Skeletal muscle tissue (tissue), 4 donors: ENCODE results near the gene CPSF4. TPM values are rescaled to one million over a fixed set of nuclear protein-coding genes. Genes with fewer than 3 reads are reported as not detected.
"Not testable (repeated sequence)": the region's sequence is repeated elsewhere in the genome, so short reads cannot be mapped to it uniquely, and the experiment has no call there.

Experiments
- H3K27ac ChIP-seq: one replicate; pipeline ENCODE4 v1.7.0; 2013; ENCODE audit warnings: mild to moderate bottlenecking, low read depth, low read length, inconsistent platforms
- H3K27me3 ChIP-seq, 3 donors: one replicate each; pipeline ENCODE4 v1.7.0; 2013; ENCODE audit warnings: low read length in 3 of 3; ENCODE audit not compliant: control insufficient read depth in 3 of 3, insufficient read depth in 3 of 3
- H3K36me3 ChIP-seq, 3 donors: one replicate each; pipeline ENCODE4 v1.7.0; 2013; ENCODE audit warnings: low read length in 3 of 3; ENCODE audit not compliant: control insufficient read depth in 3 of 3, insufficient read depth in 3 of 3
- H3K4me1 ChIP-seq, 3 donors: one replicate each; pipeline ENCODE4 v1.7.0; 2013; ENCODE audit warnings: low read length in 3 of 3, mild to moderate bottlenecking in 3 of 3; ENCODE audit not compliant: control insufficient read depth in 3 of 3, insufficient read depth in 3 of 3
- H3K4me3 ChIP-seq, 3 donors: one replicate each; pipeline ENCODE4 v1.7.0; 2013; ENCODE audit warnings: low read length in 3 of 3
- H3K9ac ChIP-seq, 3 donors: one replicate each; pipeline ENCODE4 v1.7.0; 2013; ENCODE audit warnings: low read length in 3 of 3, mild to moderate bottlenecking in 3 of 3, moderate library complexity in 2 of 3, low read depth in 1 of 3
- H3K9me3 ChIP-seq, 3 donors: one replicate each; pipeline ENCODE4 v1.7.0; 2013; ENCODE audit warnings: low read length in 3 of 3; ENCODE audit not compliant: control insufficient read depth in 3 of 3
- total RNA-seq: library from RNA; depleted of rRNA; stranded (reverse); fragments of >200 nt; gene quantifications from one replicate; pipeline ENCODE4 v1.2.3, GENCODE V29; 2014
- donor health status: Osteomylitis.

Gene CPSF4
- total RNA-seq, 1 donor from 2014 or later: 29.2 TPM

GRCh38 chr7:99499371-99499720, 60.6 kb downstream of the CPSF4 start:
- Histone ChIP-seq H3K9ac (peak overlapping the region; percentile 97 to 98 (median 97)), H3K9me3 (peaks cover 2% of the 10 kb centered on the region in 3 donors), H3K36me3 (peaks cover 10 to 16% (median 11%) of the 10 kb centered on the region in 3 donors), H3K4me3 (peak overlapping the region; percentile 98 to 99 (median 98)), H3K27ac (peak overlapping the region; percentile 99), H3K27me3 (no peaks in the 10 kb centered on the region), H3K4me1 (peaks cover 16 to 34% (median 19%) of the 10 kb centered on the region in 3 donors)

- H3K4me1 ChIP-seq: peaks cover 16 to 34% (median 19%) of the 10 kb centered on the region in 3 donors
- peaks cover 5 to 13% (median 8%) of the 10 kb centered on the region in 3 donors for H3K36me3 ChIP-seq
- peak within 1 kb of the TSS; percentile 98 to 99 (median 98) for H3K4me3 ChIP-seq
- H3K9ac ChIP-seq: peak within 1 kb of the TSS; percentile 97 to 98 (median 97)
- no peaks in the 10 kb centered on the region for H3K27me3 ChIP-seq
- peak within 1 kb of the TSS; percentile 99 for H3K27ac ChIP-seq
- no peaks in the 10 kb centered on the region for H3K9me3 ChIP-seq
Measured at GRCh38 chr7:99499721-99500636, 61.2 kb downstream of the CPSF4 start, which contains the start of gene ZNF394. TSS of gene ZNF394 (minus strand) at chr7:99500281. CDS start at chr7:99500093, 188 bp downstream.

- H3K27me3 ChIP-seq: no peaks in the 10 kb centered on the region
- peak overlapping the region; percentile 98 to 99 (median 98) for H3K4me3 ChIP-seq
- peak overlapping the region; percentile 97 to 98 (median 97) for H3K9ac ChIP-seq
- H3K36me3 ChIP-seq: peaks cover 5 to 13% (median 8%) of the 10 kb centered on the region in 3 donors
- peak overlapping the region; percentile 99 for H3K27ac ChIP-seq
- H3K4me1 ChIP-seq: peaks cover 18 to 35% (median 20%) of the 10 kb centered on the region in 3 donors
- H3K9me3 ChIP-seq: no peaks in the 10 kb centered on the region
Measured at GRCh38 chr7:99500637-99501009, 61.9 kb downstream of the CPSF4 start.

GRCh38 chr7:99501236-99501635, 62.5 kb downstream of the CPSF4 start:
- peak overlapping the region in 2 of 3 donors; percentile 98 to 99 for H3K4me3 ChIP-seq
- H3K9me3 ChIP-seq, H3K27ac ChIP-seq, H3K9ac ChIP-seq, H3K27me3 ChIP-seq: not testable (repeated sequence)
- peaks cover 3 to 11% (median 8%) of the 10 kb centered on the region in 3 donors for H3K36me3 ChIP-seq
- H3K4me1 ChIP-seq: peaks cover 24 to 41% (median 26%) of the 10 kb centered on the region in 3 donors

GRCh38 chr7:99504281-99504602, 65.5 kb downstream of the CPSF4 start:
- Histone ChIP-seq H3K4me1 (peaks cover 22 to 33% (median 24%) of the 10 kb centered on the region in 3 donors), H3K27ac (peak overlapping the region; percentile 95), H3K9me3 (no peaks in the 10 kb centered on the region), H3K36me3 (peaks cover 0 to 3% (median 2%) of the 10 kb centered on the region in 3 donors), H3K27me3 (no peaks in the 10 kb centered on the region), H3K4me3 (peak overlapping the region; percentile 87 to 99 (median 99)), H3K9ac (peak overlapping the region; percentile 92 to 98 (median 93))

GRCh38 chr7:99504603-99505323, 66.0 kb downstream of the CPSF4 start, which contains the start of gene ZKSCAN5:
TSS of gene ZKSCAN5 (plus strand) at chr7:99504662. CDS start at chr7:99506045, 1,383 bp downstream.
- H3K9ac ChIP-seq: peak within 1 kb of the TSS; percentile 92 to 98 (median 93)
- peak within 1 kb of the TSS; percentile 87 to 99 (median 99) for H3K4me3 ChIP-seq
- H3K27me3 ChIP-seq: no peaks in the 10 kb centered on the region
- H3K9me3 ChIP-seq: no peaks in the 10 kb centered on the region
- H3K4me1 ChIP-seq: peaks cover 20 to 29% (median 21%) of the 10 kb centered on the region in 3 donors
- H3K36me3 ChIP-seq: peaks cover 0 to 3% (median 2%) of the 10 kb centered on the region in 3 donors
- peak within 1 kb of the TSS; percentile 95 for H3K27ac ChIP-seq

GRCh38 chr7:99505324-99505662, 66.5 kb downstream of the CPSF4 start:
- Histone ChIP-seq H3K27me3 (no peaks in the 10 kb centered on the region), H3K4me3 (peak overlapping the region; percentile 87 to 99 (median 99)), H3K9me3 (no peaks in the 10 kb centered on the region), H3K4me1 (peaks cover 20 to 25% (median 21%) of the 10 kb centered on the region in 3 donors), H3K36me3 (peaks cover 0 to 3% (median 0%) of the 10 kb centered on the region in 3 donors), H3K27ac (peak overlapping the region; percentile 95), H3K9ac (peak overlapping the region; percentile 92 to 98 (median 93))

Other genes starting within 250 kb of the CPSF4 start
- gene KPNA7, start 230.8 kb upstream of the CPSF4 start, total RNA-seq: not detected
- gene MYH16, start 166.1 kb upstream of the CPSF4 start, total RNA-seq: not detected
- 53.2 TPM for gene ARPC1A, start 113.0 kb upstream of the CPSF4 start, total RNA-seq
- gene ARPC1B, start 64.2 kb upstream of the CPSF4 start, total RNA-seq: 44.9 TPM
- 10.4 TPM for gene PDAP1, start 30.3 kb upstream of the CPSF4 start, total RNA-seq
- 44.4 TPM for gene BUD31, start 30.0 kb upstream of the CPSF4 start, total RNA-seq
- gene PTCD1, start 145 bp upstream of the CPSF4 start, total RNA-seq: 5.7 TPM
- gene ATP5MF, start 27.2 kb downstream of the CPSF4 start, total RNA-seq: 667 TPM
- 13.6 TPM for gene ZNF789, start 33.9 kb downstream of the CPSF4 start, total RNA-seq
- 39.7 TPM for gene ZNF394, start 61.3 kb downstream of the CPSF4 start, total RNA-seq
- gene ZKSCAN5, start 65.7 kb downstream of the CPSF4 start, total RNA-seq: 8.9 TPM
- 6.8 TPM for gene FAM200A, start 113.2 kb downstream of the CPSF4 start, total RNA-seq
- 31.3 TPM for gene ZNF655, start 119.7 kb downstream of the CPSF4 start, total RNA-seq
- gene TMEM225B, start 159.3 kb downstream of the CPSF4 start, total RNA-seq: 0.52 TPM
- 11.0 TPM for gene ZSCAN25, start 178.0 kb downstream of the CPSF4 start, total RNA-seq
- 1.0 TPM for gene CYP3A5, start 241.1 kb downstream of the CPSF4 start, total RNA-seq